Measurements from ENCODE around the gene TTLL7.

GRCh38 chr1:83995649-83996048 lies 3.3 kb downstream of the TTLL7 start:
- no peak for TF ChIP-seq POLR2A (IDR thresholded peaks at IDR 0.05)
- no peak for TF ChIP-seq CTCF (IDR thresholded peaks at IDR 0.05)
- TF ChIP-seq POLR2AphosphoS5 (IDR thresholded peaks at IDR 0.05), result no peak
